GM19438 (cell line): ENCODE data around the gene SLC17A1.
"Not testable (repeated sequence)": the region's sequence is repeated elsewhere in the genome, so short reads cannot be mapped to it uniquely, and the experiment has no call there.

Source experiments
- ATAC-seq: cut with Tn5 transposase; IDR thresholded peaks from one replicate; pipeline ENCODE4 v1.9.1; 2021; ENCODE audit warnings: low read depth; ENCODE audit not compliant: unreplicated experiment

SLC17A1 gene

GRCh38 chr6:25764611-25765010 is 67.2 kb downstream of the SLC17A1 start:
- no peak for ATAC-seq

GRCh38 chr6:25757936-25758642 is 73.8 kb downstream of the SLC17A1 start:
- no peak for ATAC-seq

- no peak for ATAC-seq
Observed at GRCh38 chr6:25756382-25757363, 75.2 kb downstream of the SLC17A1 start.

- no peak for ATAC-seq
Observed at GRCh38 chr6:25755483-25755882, 76.4 kb downstream of the SLC17A1 start.

- no peak for ATAC-seq
Observed at GRCh38 chr6:25754535-25754934, 77.3 kb downstream of the SLC17A1 start, which contains the start of gene SLC17A4. TSS of gene SLC17A4 (plus strand) at chr6:25754742. CDS start at chr6:25761963, 7,221 bp downstream.

- ATAC-seq: no peak
Observed at GRCh38 chr6:25753079-25753478, 78.8 kb downstream of the SLC17A1 start.

- no peak for ATAC-seq
Observed at GRCh38 chr6:25750906-25751305, 80.9 kb downstream of the SLC17A1 start.

GRCh38 chr6:25749837-25750236 is 82.0 kb downstream of the SLC17A1 start:
- ATAC-seq: no peak

- ATAC-seq: not testable (repeated sequence)
Observed at GRCh38 chr6:25748601-25749517, 83.0 kb downstream of the SLC17A1 start.

GRCh38 chr6:25748049-25748448 is 83.8 kb downstream of the SLC17A1 start:
- no peak for ATAC-seq

- no peak for ATAC-seq
Observed at GRCh38 chr6:25747477-25747876, 84.4 kb downstream of the SLC17A1 start.

GRCh38 chr6:25746968-25747367 is 84.9 kb downstream of the SLC17A1 start:
- no peak for ATAC-seq

GRCh38 chr6:25745836-25746235 is 86.0 kb downstream of the SLC17A1 start:
- no peak for ATAC-seq

GRCh38 chr6:25743868-25744267 is 88.0 kb downstream of the SLC17A1 start:
- no peak for ATAC-seq

GRCh38 chr6:25735261-25735660 is 96.6 kb downstream of the SLC17A1 start:
- ATAC-seq: no peak
